Measurements from ENCODE around the gene UBR4.

UBR4 gene

GRCh38 chr1:19100028-19100427 is 110.0 kb downstream of the UBR4 start:
- Histone ChIP-seq H3K9me3 (ENCODE audit: control insufficient read depth, insufficient read depth, low read length) (no peaks in the 10 kb centered on the region), H3K4me2 (ENCODE audit: low read length) (no peak overlapping the region), H3K27ac (ENCODE audit: low read depth, low read length) (no peak overlapping the region), H3K4me3 (ENCODE audit: low read length) (no peak overlapping the region), H3F3A (ENCODE audit: control insufficient read depth, insufficient read depth) (no peaks in the 10 kb centered on the region), H3K9me2 (replicated peaks; ENCODE audit: control insufficient read depth, low read length) (no peaks in the 10 kb centered on the region), H3K36me3 (ENCODE audit: control insufficient read depth, low read length) (peaks cover 98% of the 10 kb centered on the region), H3K4me1 (ENCODE audit: control insufficient read depth, low read length) (no peaks in the 10 kb centered on the region), H3K79me2 (ENCODE audit: control insufficient read depth, low read length) (no peaks in the 10 kb centered on the region), H3K27me3 (ENCODE audit: control insufficient read depth, low read length) (no peaks in the 10 kb centered on the region), H4K20me1 (ENCODE audit: control insufficient read depth, insufficient read depth, low read depth, low read length) (no peaks in the 10 kb centered on the region)
- TF ChIP-seq CTCF (IDR thresholded peaks at IDR 0.05; ENCODE audit: low read depth, low read length, poor library complexity, severe bottlenecking): no peak
- TF ChIP-seq EZH2phosphoT487 (IDR thresholded peaks at IDR 0.05; ENCODE audit: borderline replicate concordance, low read length): no peak

- H3K4me3 ChIP-seq (ENCODE audit: low read length): no peak overlapping the region
- no peak overlapping the region for H3K27ac ChIP-seq (ENCODE audit: low read depth, low read length)
- H3F3A ChIP-seq (ENCODE audit: control insufficient read depth, insufficient read depth): no peaks in the 10 kb centered on the region
- H3K4me1 ChIP-seq (ENCODE audit: control insufficient read depth, low read length): no peaks in the 10 kb centered on the region
- H3K79me2 ChIP-seq (ENCODE audit: control insufficient read depth, low read length): no peaks in the 10 kb centered on the region
- H3K9me3 ChIP-seq (ENCODE audit: control insufficient read depth, insufficient read depth, low read length): no peaks in the 10 kb centered on the region
- H3K27me3 ChIP-seq (ENCODE audit: control insufficient read depth, low read length): no peaks in the 10 kb centered on the region
- no peaks in the 10 kb centered on the region for H4K20me1 ChIP-seq (ENCODE audit: control insufficient read depth, insufficient read depth, low read depth, low read length)
- no peaks in the 10 kb centered on the region for H3K9me2 ChIP-seq (replicated peaks; ENCODE audit: control insufficient read depth, low read length)
- no peak overlapping the region for H3K4me2 ChIP-seq (ENCODE audit: low read length)
- TF ChIP-seq CTCF (IDR thresholded peaks at IDR 0.05; ENCODE audit: low read depth, low read length, poor library complexity, severe bottlenecking) (no peak), EZH2phosphoT487 (IDR thresholded peaks at IDR 0.05; ENCODE audit: borderline replicate concordance, low read length) (no peak)
- H3K36me3 ChIP-seq (ENCODE audit: control insufficient read depth, low read length): peaks cover 100% of the 10 kb centered on the region
Observed at GRCh38 chr1:19096990-19097389, 113.1 kb downstream of the UBR4 start.

- no peak for TF ChIP-seq CTCF (IDR thresholded peaks at IDR 0.05; ENCODE audit: low read depth, low read length, poor library complexity, severe bottlenecking)
- TF ChIP-seq EZH2phosphoT487 (IDR thresholded peaks at IDR 0.05; ENCODE audit: borderline replicate concordance, low read length): no peak
- H3K79me2 ChIP-seq (ENCODE audit: control insufficient read depth, low read length): no peaks in the 10 kb centered on the region
- H3K27ac ChIP-seq (ENCODE audit: low read depth, low read length): no peak overlapping the region
- H3K36me3 ChIP-seq (ENCODE audit: control insufficient read depth, low read length): peaks cover 100% of the 10 kb centered on the region
- H3K9me2 ChIP-seq (replicated peaks; ENCODE audit: control insufficient read depth, low read length): no peaks in the 10 kb centered on the region
- H4K20me1 ChIP-seq (ENCODE audit: control insufficient read depth, insufficient read depth, low read depth, low read length): no peaks in the 10 kb centered on the region
- no peak overlapping the region for H3K4me2 ChIP-seq (ENCODE audit: low read length)
- no peaks in the 10 kb centered on the region for H3K9me3 ChIP-seq (ENCODE audit: control insufficient read depth, insufficient read depth, low read length)
- no peaks in the 10 kb centered on the region for H3K4me1 ChIP-seq (ENCODE audit: control insufficient read depth, low read length)
- H3F3A ChIP-seq (ENCODE audit: control insufficient read depth, insufficient read depth): no peaks in the 10 kb centered on the region
- no peaks in the 10 kb centered on the region for H3K27me3 ChIP-seq (ENCODE audit: control insufficient read depth, low read length)
- H3K4me3 ChIP-seq (ENCODE audit: low read length): no peak overlapping the region
Observed at GRCh38 chr1:19096036-19096833, 113.8 kb downstream of the UBR4 start.

All from DOHH2 (cell line).